RWPE2 (cell line): ENCODE results near the gene GCDH.
A peak's percentile ranks its signal among the peaks of the same experiment; 100 is the strongest.
"Not testable (repeated sequence)": the region's sequence is repeated elsewhere in the genome, so short reads cannot be mapped to it uniquely, and the experiment has no call there.

Experiments used
- ATAC-seq: fragments of 200-7000 bp; cut with Tn5 transposase; 3 replicates; pipeline ENCODE4 v1.9.1; 2021; ENCODE audit warnings: low read depth
- DNase-seq: peaks from one replicate; pipeline ENCODE4 v3.0.0-alpha.2; 2020; ENCODE audit warnings: low spot score
- H3K27ac ChIP-seq: fragments of 450-650 bp; 2 replicates; pipeline ENCODE4 v1.5.1; 2017; ENCODE audit warnings: mild to moderate bottlenecking; ENCODE audit not compliant: poor library complexity, severe bottlenecking
- H3K27me3 ChIP-seq: fragments of 250-450 bp; sonication (Bioruptor Pico); 2 replicates; pipeline ENCODE4 v1.5.1; 2021; ENCODE audit warnings: mild to moderate bottlenecking, moderate library complexity; ENCODE audit not compliant: insufficient read depth, poor library complexity, severe bottlenecking
- H3K36me3 ChIP-seq: fragments of 250-450 bp; sonication (Bioruptor Pico); 2 replicates; pipeline ENCODE4 v1.5.1; 2020; ENCODE audit warnings: low read depth, mild to moderate bottlenecking, moderate library complexity
- H3K4me1 ChIP-seq: fragments of 250-450 bp; sonication (Bioruptor Pico); 2 replicates; pipeline ENCODE4 v1.5.1; 2021; ENCODE audit warnings: mild to moderate bottlenecking, moderate library complexity; ENCODE audit not compliant: insufficient read depth, poor library complexity, severe bottlenecking
- H3K4me3 ChIP-seq: fragments of 250-450 bp; sonication (Bioruptor Pico); 2 replicates; pipeline ENCODE4 v1.5.1; 2021; ENCODE audit warnings: mild to moderate bottlenecking, moderate library complexity; ENCODE audit not compliant: severe bottlenecking
- H3K9me3 ChIP-seq: fragments of 250-450 bp; sonication (Bioruptor Pico); 2 replicates; pipeline ENCODE4 v1.5.1; 2021; ENCODE audit warnings: mild to moderate bottlenecking, moderate library complexity; ENCODE audit not compliant: severe bottlenecking
- CTCF ChIP-seq: fragments of 450-650 bp; IDR thresholded peaks from one replicate; pipeline ENCODE4 v1.5.1; 2017; ENCODE audit warnings: mild to moderate bottlenecking, moderate library complexity; ENCODE audit not compliant: poor library complexity, severe bottlenecking

Gene GCDH

GRCh38 chr19:12890787-12891552, at the start of gene GCDH:
GCDH (plus strand) TSS chr19:12891160; CDS start chr19:12891305, 145 bp downstream.
- DNase-seq (peak; percentile 99), ATAC-seq (peak; percentile 98)
- Histone ChIP-seq H3K36me3 (no peaks in the 10 kb centered on the region), H3K9me3 (no peaks in the 10 kb centered on the region), H3K4me3 (peak within 1 kb of the TSS; percentile 59), H3K4me1 (no peaks in the 10 kb centered on the region), H3K27ac (no peak within 1 kb of the TSS), H3K27me3 (no peaks in the 10 kb centered on the region)
- no peak for TF ChIP-seq CTCF

GRCh38 chr19:12842511-12842910, 48.4 kb upstream of the GCDH start:
- Histone ChIP-seq H3K27me3 (peaks cover 27% of the 10 kb centered on the region), H3K27ac (no peak overlapping the region), H3K4me3 (no peak overlapping the region)

GRCh38 chr19:12843328-12843727, 47.6 kb upstream of the GCDH start:
- no peak for DNase-seq
- no peak for ATAC-seq
- Histone ChIP-seq H3K27me3 (peaks cover 21% of the 10 kb centered on the region), H3K36me3 (no peaks in the 10 kb centered on the region), H3K27ac (no peak overlapping the region), H3K4me3 (no peak overlapping the region), H3K4me1 (peaks cover 3% of the 10 kb centered on the region), H3K9me3 (no peaks in the 10 kb centered on the region)
- TF ChIP-seq CTCF = no peak

More at GRCh38 chr19:12842511-12842910, 48.4 kb upstream of the GCDH start:
- H3K9me3 ChIP-seq = no peaks in the 10 kb centered on the region
- no peak for DNase-seq
- TF ChIP-seq CTCF = no peak
- ATAC-seq = no peak
- H3K4me1 ChIP-seq = no peaks in the 10 kb centered on the region
- H3K36me3 ChIP-seq = no peaks in the 10 kb centered on the region

GRCh38 chr19:12843999-12844732, 46.8 kb upstream of the GCDH start:
- DNase-seq (no peak), ATAC-seq (no peak)
- peaks cover 13% of the 10 kb centered on the region for H3K27me3 ChIP-seq

GRCh38 chr19:12846613-12847012, 44.3 kb upstream of the GCDH start:
- H3K4me3 ChIP-seq, H3K36me3 ChIP-seq, H3K9me3 ChIP-seq, H3K27me3 ChIP-seq, H3K4me1 ChIP-seq, H3K27ac ChIP-seq, ATAC-seq, DNase-seq: not testable (repeated sequence)

More at GRCh38 chr19:12843999-12844732, 46.8 kb upstream of the GCDH start:
- Histone ChIP-seq H3K4me3 (no peak overlapping the region), H3K27ac (no peak overlapping the region), H3K9me3 (no peaks in the 10 kb centered on the region), H3K36me3 (no peaks in the 10 kb centered on the region), H3K4me1 (peaks cover 3% of the 10 kb centered on the region)
- TF ChIP-seq CTCF = no peak
